Activated T-helper 1 cell treated with Interleukin-2 at 50 U/mL for 16 hours (primary cell): ENCODE results near the gene MARVELD3.

Experiments
- DNase-seq: peaks from one replicate; pipeline ENCODE4 v3.0.0-alpha.2; 2020; ENCODE audit warnings: low read depth

The MARVELD3 gene

GRCh38 chr16:71623597-71623996, 2.4 kb upstream of the MARVELD3 start:
- DNase-seq: no peak

GRCh38 chr16:71625113-71625850, 702 bp upstream of the MARVELD3 start:
- DNase-seq: no peak

DNA sequence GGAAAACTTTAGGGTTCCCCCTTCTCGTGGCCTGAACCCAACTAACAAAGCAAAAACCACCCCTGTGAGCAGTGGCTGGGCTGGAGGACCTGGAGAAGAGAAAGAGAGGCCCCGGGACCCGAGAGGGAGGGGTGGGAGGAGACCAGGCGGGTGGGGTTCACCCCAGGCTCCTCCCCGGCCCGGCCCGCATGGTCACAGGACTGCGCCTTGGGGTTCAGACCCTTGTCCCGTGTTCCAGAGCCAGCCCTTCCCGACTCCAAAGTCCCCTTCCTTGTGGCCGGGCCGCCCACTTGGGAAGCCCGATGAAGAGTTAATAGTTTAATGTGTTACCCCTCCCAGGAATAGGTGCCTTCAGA, 852 bp downstream of the MARVELD3 start:
- DNase-seq: no peak

DNA sequence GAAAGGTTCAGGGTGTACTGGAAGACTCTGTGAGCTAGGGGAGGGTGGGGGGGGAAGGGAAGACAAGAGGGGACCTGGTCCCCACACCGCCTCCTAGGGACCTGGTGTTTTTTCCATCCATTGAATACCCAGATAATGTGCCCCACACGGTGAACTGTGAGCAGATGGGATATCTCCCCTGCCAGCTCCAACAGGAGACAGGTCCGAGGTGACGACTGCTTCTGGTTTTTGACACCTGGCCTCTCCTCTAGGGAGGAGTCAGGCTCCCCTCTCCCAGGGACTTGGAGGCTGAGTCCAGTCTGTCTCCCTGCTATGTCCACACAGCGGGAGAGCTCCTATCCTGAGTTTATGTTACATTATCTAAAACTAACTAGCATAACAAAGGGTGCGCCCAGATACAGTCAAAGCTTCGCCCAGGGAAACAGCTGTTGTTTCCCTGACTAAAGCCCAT, 1.8 kb downstream of the MARVELD3 start:
- no peak for DNase-seq

- no peak for DNase-seq
These were observed 2.8 kb downstream of the MARVELD3 start for GRCh38 chr16:71628810-71629209.

- DNase-seq: no peak
These were observed 3.5 kb downstream of the MARVELD3 start for GRCh38 chr16:71629278-71630016.

- no peak for DNase-seq
These were observed 4.8 kb downstream of the MARVELD3 start for GRCh38 chr16:71630808-71631207.

DNA sequence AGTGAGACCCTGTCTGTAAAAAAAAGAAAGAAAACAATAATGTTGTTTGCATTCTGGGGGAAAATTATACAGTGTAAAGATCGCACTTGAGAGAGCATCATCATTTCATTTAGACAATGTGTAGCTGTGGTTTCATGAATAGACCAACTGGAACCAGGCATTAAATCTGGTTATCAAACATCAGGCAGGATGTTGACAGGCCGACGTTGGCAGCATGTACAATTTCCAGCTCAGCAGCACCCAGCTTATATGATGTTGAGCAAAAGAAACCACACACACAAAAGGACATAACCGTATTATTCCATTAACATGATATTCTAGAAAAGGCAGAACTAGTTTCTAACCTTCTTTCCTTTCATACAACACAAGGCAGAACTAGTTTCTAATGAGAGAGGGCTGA, 5.8 kb downstream of the MARVELD3 start:
- no peak for DNase-seq

- no peak for DNase-seq
These were observed 9.6 kb downstream of the MARVELD3 start for GRCh38 chr16:71635632-71636031.

- DNase-seq: no peak
These were observed 11.4 kb downstream of the MARVELD3 start for GRCh38 chr16:71637398-71637797.

DNA sequence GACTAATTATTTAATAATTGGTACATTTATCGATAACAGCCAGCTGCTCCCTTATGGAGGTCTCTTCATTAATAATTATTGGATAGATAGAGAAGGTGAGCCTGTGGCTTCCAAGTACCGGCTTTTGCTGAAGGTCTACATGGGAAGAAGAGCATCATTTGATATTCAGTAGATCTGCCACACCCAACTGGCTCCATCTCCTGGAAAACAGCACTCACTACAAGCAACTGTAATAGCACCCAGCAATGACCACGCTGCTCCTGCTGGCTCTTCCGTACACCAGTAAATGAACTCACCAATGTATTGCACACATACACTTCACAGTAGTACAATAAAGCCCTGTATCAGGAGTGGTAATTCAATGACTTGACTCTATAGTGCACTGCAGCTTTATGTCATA, 19.5 kb downstream of the MARVELD3 start:
- no peak for DNase-seq

DNA sequence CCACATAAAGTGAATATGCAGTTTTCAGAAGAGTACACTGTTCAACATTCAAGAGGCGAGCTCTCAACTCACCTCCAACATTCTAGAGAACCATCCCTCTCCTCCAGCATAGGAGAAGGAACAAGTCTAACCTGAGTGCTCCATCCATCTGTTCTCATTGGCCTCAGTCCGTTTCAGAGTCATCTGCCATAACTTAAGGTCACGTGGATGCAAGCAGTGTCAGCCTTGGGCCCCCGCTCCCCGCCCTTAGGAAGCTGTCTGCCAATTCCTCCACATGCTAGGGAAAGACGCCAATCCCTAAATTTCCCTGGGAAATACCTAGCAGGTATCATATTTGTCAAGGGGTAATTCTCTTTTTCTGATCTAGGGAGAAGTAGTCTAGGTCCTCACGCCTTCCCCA, 21.4 kb downstream of the MARVELD3 start:
- no peak for DNase-seq

- DNase-seq: no peak
These were observed 22.2 kb downstream of the MARVELD3 start for GRCh38 chr16:71648162-71648561.

- DNase-seq: no peak
These were observed 22.9 kb downstream of the MARVELD3 start for GRCh38 chr16:71648921-71649320.

GRCh38 chr16:71649704-71650103, 23.7 kb downstream of the MARVELD3 start:
- DNase-seq: no peak

DNA sequence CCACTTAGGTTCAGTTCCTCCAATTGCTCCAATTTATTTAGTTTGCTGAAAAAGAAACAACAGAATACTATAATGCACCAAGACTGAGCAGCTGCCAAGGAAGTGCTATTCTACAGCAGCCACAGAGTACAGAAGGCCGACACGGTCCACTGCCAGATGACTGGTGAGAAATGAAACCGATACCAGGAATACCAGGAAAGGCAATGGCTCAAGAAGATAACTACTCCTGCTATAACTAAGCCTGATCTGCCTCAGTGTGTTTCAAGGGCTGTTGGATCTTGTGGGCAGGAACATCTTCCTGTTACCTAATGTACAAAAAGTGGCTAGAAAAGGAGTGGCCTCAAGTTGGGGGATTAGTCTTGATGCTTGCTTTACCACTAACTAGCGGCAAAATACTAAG, 32.8 kb downstream of the MARVELD3 start:
- no peak for DNase-seq

DNA sequence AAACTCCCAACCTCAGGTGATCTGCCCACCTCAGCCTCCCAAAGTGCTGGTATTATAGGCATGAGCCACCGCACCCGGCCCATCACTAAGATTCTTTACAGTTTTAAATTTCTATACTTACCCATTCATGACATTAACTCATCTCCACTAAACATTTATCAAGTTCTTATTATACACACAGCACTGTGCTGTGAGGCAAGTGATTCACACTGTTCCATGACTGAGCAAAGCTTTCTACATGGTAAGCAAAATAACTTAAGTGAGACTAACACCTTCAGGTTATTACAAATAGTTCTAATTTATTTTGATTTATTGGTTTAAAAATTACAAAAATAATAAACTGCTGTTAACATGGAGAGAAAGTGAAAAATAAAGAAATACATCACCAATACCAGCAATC, 33.5 kb downstream of the MARVELD3 start:
- no peak for DNase-seq

DNA sequence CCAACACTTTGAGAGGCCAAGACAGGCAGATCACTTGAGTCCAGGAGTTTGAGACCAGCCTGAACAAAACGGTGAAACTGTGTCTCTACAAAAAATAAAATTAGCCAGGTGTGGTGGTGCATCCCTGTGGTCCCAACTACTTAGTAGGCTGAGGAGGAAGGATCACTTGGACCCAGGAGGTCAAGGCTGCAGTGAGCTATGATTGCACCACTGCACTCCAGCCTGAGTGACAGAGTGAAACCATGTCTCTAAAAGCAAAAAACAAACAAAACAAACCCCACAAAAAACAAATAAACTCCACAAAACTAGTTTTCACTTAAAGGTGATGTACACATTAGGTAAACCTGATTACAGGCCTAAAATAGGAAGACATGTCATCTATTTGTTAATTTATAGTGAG, 40.3 kb downstream of the MARVELD3 start:
- DNase-seq: no peak

DNA sequence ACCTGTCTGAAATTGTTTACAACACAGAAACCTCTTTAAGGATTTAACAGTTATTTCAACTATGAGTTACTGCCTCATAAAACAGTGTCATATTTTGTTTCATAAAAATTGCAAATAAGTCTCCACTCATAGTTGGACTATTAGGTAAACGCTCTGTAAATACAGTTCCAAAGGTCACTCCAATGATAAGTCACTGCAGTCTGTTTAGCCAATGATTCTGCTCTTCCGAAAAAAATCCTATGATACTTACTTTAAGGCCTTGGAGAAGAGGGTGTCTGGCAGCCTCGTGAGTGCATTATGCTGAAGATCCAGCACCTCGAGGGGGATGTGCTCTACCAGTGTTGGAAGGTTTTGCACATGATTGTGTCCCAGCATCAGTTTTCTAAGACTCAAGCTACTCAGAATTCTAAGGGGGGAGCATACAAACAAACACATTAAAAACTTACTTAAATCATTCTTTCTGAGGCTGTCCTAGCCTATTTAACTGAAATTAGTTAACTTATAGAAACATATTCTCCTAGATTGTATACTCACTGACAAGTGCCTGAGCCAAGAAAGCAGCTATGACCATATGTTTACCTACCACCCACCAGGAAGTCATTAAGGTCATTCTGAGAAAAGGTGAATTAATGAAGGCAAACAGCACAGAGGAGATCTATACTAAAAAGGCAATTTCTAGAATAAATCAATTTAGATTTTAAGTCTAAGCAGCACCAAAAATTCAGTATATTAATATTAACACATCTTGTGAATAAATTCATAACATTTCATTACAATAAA, 41.1 kb downstream of the MARVELD3 start:
- DNase-seq: no peak

DNA sequence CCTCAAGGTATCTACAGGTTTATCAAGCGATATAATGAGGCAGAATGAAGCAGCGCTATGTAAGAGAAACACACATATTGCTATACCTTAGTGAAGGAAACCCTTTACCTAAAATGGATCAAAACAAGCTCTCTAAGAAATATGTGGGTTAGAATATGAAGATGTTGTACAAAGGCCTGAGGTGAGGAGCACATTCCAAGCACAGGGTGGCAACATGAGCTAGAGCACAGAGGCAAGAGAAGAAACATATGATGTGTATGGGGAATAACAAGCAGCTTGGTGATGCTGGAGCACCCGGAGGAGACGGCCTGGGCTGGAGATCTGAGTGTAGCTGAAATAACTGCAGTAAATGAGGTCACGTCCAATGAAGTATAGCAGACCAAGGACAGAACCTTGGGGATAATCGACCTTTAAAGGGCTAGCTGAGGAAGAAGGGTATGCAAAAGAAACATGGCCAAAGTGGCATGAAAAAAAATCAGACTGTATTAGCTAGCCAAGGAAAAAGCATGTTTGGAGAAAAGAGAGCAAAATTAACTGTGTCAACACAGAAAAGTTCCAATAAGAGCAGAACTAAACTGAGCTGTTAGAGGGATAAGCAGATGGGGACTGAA, 44.0 kb downstream of the MARVELD3 start:
- DNase-seq: no peak

- DNase-seq: no peak
These were observed 44.6 kb downstream of the MARVELD3 start for GRCh38 chr16:71670537-71670936.

DNA sequence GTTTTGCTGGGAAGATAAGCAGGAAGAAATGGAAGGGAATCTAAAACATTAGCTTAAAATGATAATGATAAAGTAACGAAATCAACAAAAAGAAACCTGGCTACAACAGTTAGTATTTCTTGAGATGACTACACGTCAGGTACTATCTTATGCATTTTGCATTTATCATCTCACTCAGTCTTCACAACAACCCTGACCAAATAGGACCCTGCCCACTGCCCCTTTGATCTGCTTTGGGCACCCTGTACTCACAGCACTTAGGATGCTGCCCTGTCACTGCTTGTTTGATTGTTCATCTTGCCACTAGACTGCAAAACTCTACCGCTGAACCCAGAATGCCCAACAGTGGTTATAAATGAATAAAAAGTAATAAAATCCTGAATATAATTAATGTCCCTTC, 45.2 kb downstream of the MARVELD3 start:
- DNase-seq: no peak

GRCh38 chr16:71672125-71672524, 46.1 kb downstream of the MARVELD3 start:
- DNase-seq: no peak
